GM18868 (cell line): Measurements from ENCODE around the gene CARF.

Experiments
- ATAC-seq: cut with Tn5 transposase; IDR thresholded peaks from one replicate; pipeline ENCODE4 v1.9.1; 2021; ENCODE audit warnings: mild to moderate bottlenecking, moderate library complexity; ENCODE audit not compliant: unreplicated experiment

Gene CARF

DNA sequence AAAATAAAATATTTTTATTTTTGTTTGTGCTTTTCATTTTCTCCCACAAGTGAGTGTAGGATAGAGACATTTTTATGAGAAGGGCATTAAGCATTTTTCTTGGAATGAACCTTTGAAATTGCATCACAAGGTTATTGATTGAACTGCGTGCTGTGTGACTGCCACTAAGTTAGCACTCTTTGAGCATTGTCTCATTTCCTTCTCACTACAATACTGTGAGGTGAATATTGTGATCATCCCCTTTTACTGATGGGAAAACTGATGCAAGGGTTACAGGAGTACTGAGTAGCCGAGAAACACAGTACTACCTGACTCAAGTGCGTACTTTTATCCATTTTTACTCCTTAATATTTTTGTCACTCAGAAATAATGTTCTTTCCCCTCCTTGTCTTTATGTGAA, 104.6 kb downstream of the CARF start:
- no peak for ATAC-seq

DNA sequence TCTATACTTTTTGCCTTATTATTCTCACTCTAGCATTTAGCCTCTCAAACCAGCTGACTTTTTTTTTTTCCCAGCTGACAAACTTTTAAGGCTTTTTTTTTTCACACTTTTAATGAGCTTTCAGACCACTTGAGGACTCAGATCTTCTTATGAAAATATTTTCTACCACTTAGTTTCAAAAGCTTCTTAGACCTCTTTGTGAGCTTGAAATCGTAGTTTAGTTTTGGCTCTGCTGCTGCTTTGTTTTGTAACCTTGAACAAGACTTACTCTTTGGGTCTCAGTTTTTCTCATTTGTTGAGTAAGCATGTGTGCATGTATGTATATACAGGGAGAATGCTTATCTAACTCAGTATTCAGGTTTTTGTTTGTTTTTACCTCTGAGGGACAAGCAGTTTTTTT, 106.1 kb downstream of the CARF start:
- ATAC-seq = no peak

- ATAC-seq = no peak
These were observed 107.1 kb downstream of the CARF start for GRCh38 chr2:203019142-203019541.

DNA sequence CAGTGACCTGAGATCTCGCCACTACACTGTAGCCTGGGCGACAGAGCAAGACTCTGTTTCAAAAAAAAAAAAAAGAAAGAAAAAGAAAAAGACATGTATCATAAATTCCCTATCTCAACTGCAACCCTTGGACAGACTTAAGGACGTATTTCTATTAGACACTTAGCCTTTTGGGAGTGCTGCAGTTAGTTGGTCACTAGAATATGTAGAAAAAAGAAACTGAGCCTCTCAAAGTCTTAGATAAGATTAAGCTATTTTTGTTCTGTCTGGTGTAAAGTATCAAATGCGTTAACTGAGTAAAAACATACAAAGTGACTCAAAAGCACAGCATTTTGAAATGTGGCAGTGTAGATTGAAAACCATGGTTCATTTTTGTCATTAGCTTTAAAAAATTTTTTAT, 109.9 kb downstream of the CARF start:
- no peak for ATAC-seq

- ATAC-seq = no peak
These were observed 110.7 kb downstream of the CARF start for GRCh38 chr2:203022751-203023150.

GRCh38 chr2:203025592-203025991, 113.5 kb downstream of the CARF start:
- no peak for ATAC-seq

GRCh38 chr2:203030545-203030944, 118.5 kb downstream of the CARF start:
- ATAC-seq = no peak

- no peak for ATAC-seq
These were observed 118.9 kb downstream of the CARF start for GRCh38 chr2:203030991-203031390.

GRCh38 chr2:203033395-203033794, 121.3 kb downstream of the CARF start:
- no peak for ATAC-seq

GRCh38 chr2:203035879-203036470, 123.9 kb downstream of the CARF start:
- ATAC-seq = no peak
